ENCODE results near the gene EED. TPM values are rescaled to one million over a fixed set of nuclear protein-coding genes. Genes with fewer than 3 reads are reported as not detected.

EED gene
- total RNA-seq, 4 donors from 2014 or later, result 25.5 to 46.0 (median 33.0) TPM

GRCh38 chr11:86204356-86204755 lies 40.2 kb upstream of the EED start:
- Histone ChIP-seq H3K4me3 (replicated peaks in 1 of 3) (no peak overlapping the region), H3K27ac (no peak overlapping the region), H3K36me3 (no peaks in the 10 kb centered on the region), H3K9me3 (no peaks in the 10 kb centered on the region), H3K27me3 (no peaks in the 10 kb centered on the region), H3K4me1 (peaks cover 0 to 7% of the 10 kb centered on the region in 2 donors)
- WGBS, 2 donors, result 96 to 97% methylated on average over 1 of the region's 1 CpG
- no peak for TF ChIP-seq CTCF (IDR thresholded peaks at IDR 0.05)
- TF ChIP-seq POLR2A (IDR thresholded peaks at IDR 0.05), result no peak
- DNase-seq, result no peak
- intact Hi-C loops (cut with DNase I), result no loop called here

- no peak for DNase-seq
- intact Hi-C loops (cut with DNase I), result no loop called here
- Histone ChIP-seq H3K27ac (no peak overlapping the region), H3K4me1 (peaks cover 0 to 7% of the 10 kb centered on the region in 2 donors), H3K9me3 (no peaks in the 10 kb centered on the region), H3K27me3 (no peaks in the 10 kb centered on the region), H3K36me3 (no peaks in the 10 kb centered on the region), H3K4me3 (replicated peaks in 1 of 3) (no peak overlapping the region)
- no peak for TF ChIP-seq POLR2A (IDR thresholded peaks at IDR 0.05)
- WGBS, 2 donors, result 90 to 95% methylated on average over 11 of the region's 11 CpGs
Measured at GRCh38 chr11:86205421-86206336, 38.9 kb upstream of the EED start.

GRCh38 chr11:86206337-86206695 lies 38.2 kb upstream of the EED start:
- 76 to 87% methylated on average over 2 of the region's 2 CpGs for WGBS, 2 donors
- H3K27ac ChIP-seq, result no peak overlapping the region
- H3K4me1 ChIP-seq, result peaks cover 0 to 7% of the 10 kb centered on the region in 2 donors
- DNase-seq, result no peak
- no peaks in the 10 kb centered on the region for H3K36me3 ChIP-seq
- no peak for TF ChIP-seq POLR2A (IDR thresholded peaks at IDR 0.05)
- TF ChIP-seq CTCF (IDR thresholded peaks at IDR 0.05), result no peak
- H3K27me3 ChIP-seq, result no peaks in the 10 kb centered on the region
- H3K9me3 ChIP-seq, result no peaks in the 10 kb centered on the region
- H3K4me3 ChIP-seq (replicated peaks in 1 of 3), result no peak overlapping the region
- intact Hi-C loops (cut with DNase I), result no loop called here

- H3K27me3 ChIP-seq, result no peaks in the 10 kb centered on the region
- no peak overlapping the region for H3K27ac ChIP-seq
- no peaks in the 10 kb centered on the region for H3K9me3 ChIP-seq
- H3K4me3 ChIP-seq (replicated peaks in 1 of 3), result no peak overlapping the region
- TF ChIP-seq CTCF (IDR thresholded peaks at IDR 0.05) (no peak), POLR2A (IDR thresholded peaks at IDR 0.05) (no peak)
- H3K36me3 ChIP-seq, result no peaks in the 10 kb centered on the region
- intact Hi-C loops (cut with DNase I), result no loop called here
- H3K4me1 ChIP-seq, result peaks cover 0 to 2% of the 10 kb centered on the region in 2 donors
- DNase-seq, result no peak
- WGBS, 2 donors, result 92 to 94% methylated on average over 2 of the region's 2 CpGs
Measured at GRCh38 chr11:86207413-86207812, 37.1 kb upstream of the EED start.

- Histone ChIP-seq H3K9me3 (no peaks in the 10 kb centered on the region), H3K27me3 (no peaks in the 10 kb centered on the region), H3K27ac (no peak overlapping the region), H3K4me3 (replicated peaks in 1 of 3) (no peak overlapping the region), H3K36me3 (no peaks in the 10 kb centered on the region), H3K4me1 (no peaks in the 10 kb centered on the region)
- no peak for TF ChIP-seq CTCF (IDR thresholded peaks at IDR 0.05)
- no peak for TF ChIP-seq POLR2A (IDR thresholded peaks at IDR 0.05)
- intact Hi-C loops (cut with DNase I), result no loop called here
- DNase-seq, result no peak
Measured at GRCh38 chr11:86208572-86208971, 36.0 kb upstream of the EED start.

Data from thyroid gland (tissue), 4 donors.